NCI-H526 (cell line): ENCODE measurements around the gene GRIK3.
A peak's percentile ranks its signal among the peaks of the same experiment; 100 is the strongest.
"Not testable (repeated sequence)": the region's sequence is repeated elsewhere in the genome, so short reads cannot be mapped to it uniquely, and the experiment has no call there.

Source experiments
- DNase-seq, 2 experiments: peaks; one replicate each; lab custom pipeline; 2025; lab: John Stamatoyannopoulos, UW

The GRIK3 gene

GRCh38 chr1:36941316-36941978, 92.9 kb downstream of the GRIK3 start:
- peak in 1 of 2 experiments; percentile 31 for DNase-seq

GRCh38 chr1:36938819-36939218, 95.5 kb downstream of the GRIK3 start:
- DNase-seq: no peak

GRCh38 chr1:36937371-36937770, 96.9 kb downstream of the GRIK3 start:
- DNase-seq: no peak

- no peak for DNase-seq
Observed at GRCh38 chr1:36934061-36934460, 100.3 kb downstream of the GRIK3 start.

GRCh38 chr1:36927826-36928225, 106.5 kb downstream of the GRIK3 start:
- DNase-seq: no peak

- DNase-seq: no peak
Observed at GRCh38 chr1:36925251-36925650, 109.1 kb downstream of the GRIK3 start.

- DNase-seq: peak in 1 of 2 experiments; percentile 57
Observed at GRCh38 chr1:36924282-36924811, 110.0 kb downstream of the GRIK3 start.

GRCh38 chr1:36922593-36923426, 111.5 kb downstream of the GRIK3 start:
- no peak for DNase-seq

- no peak for DNase-seq
Observed at GRCh38 chr1:36922071-36922470, 112.2 kb downstream of the GRIK3 start.

GRCh38 chr1:36920801-36921405, 113.4 kb downstream of the GRIK3 start:
- DNase-seq: no peak

GRCh38 chr1:36920371-36920770, 113.9 kb downstream of the GRIK3 start:
- no peak for DNase-seq

GRCh38 chr1:36919491-36920145, 114.7 kb downstream of the GRIK3 start:
- DNase-seq: peak in 1 of 2 experiments; percentile 15

- DNase-seq: no peak
Observed at GRCh38 chr1:36918604-36919003, 115.7 kb downstream of the GRIK3 start.

- not testable (repeated sequence) for DNase-seq
Observed at GRCh38 chr1:36916542-36916941, 117.8 kb downstream of the GRIK3 start.

GRCh38 chr1:36913484-36914060, 120.7 kb downstream of the GRIK3 start:
- peak in 1 of 2 experiments; percentile 21 for DNase-seq

- DNase-seq: no peak
Observed at GRCh38 chr1:36913016-36913415, 121.3 kb downstream of the GRIK3 start.

- no peak for DNase-seq
Observed at GRCh38 chr1:36912365-36912865, 121.9 kb downstream of the GRIK3 start.

GRCh38 chr1:36911561-36912364, 122.6 kb downstream of the GRIK3 start:
- DNase-seq: no peak

GRCh38 chr1:36910886-36911540, 123.3 kb downstream of the GRIK3 start:
- DNase-seq: no peak
